GM18907 (cell line): Measurements from ENCODE around the gene SMYD3.
"Not testable (repeated sequence)": the region's sequence is repeated elsewhere in the genome, so short reads cannot be mapped to it uniquely, and the experiment has no call there.

Source experiments
- ATAC-seq: cut with Tn5 transposase; IDR thresholded peaks from one replicate; pipeline ENCODE4 v1.9.1; 2021; ENCODE audit warnings: mild to moderate bottlenecking, moderate library complexity; ENCODE audit not compliant: unreplicated experiment

The SMYD3 gene

GRCh38 chr1:245763873-245764331 lies 743.2 kb downstream of the SMYD3 start:
- ATAC-seq, result no peak

GRCh38 chr1:245762396-245762910 lies 744.6 kb downstream of the SMYD3 start:
- no peak for ATAC-seq

DNA sequence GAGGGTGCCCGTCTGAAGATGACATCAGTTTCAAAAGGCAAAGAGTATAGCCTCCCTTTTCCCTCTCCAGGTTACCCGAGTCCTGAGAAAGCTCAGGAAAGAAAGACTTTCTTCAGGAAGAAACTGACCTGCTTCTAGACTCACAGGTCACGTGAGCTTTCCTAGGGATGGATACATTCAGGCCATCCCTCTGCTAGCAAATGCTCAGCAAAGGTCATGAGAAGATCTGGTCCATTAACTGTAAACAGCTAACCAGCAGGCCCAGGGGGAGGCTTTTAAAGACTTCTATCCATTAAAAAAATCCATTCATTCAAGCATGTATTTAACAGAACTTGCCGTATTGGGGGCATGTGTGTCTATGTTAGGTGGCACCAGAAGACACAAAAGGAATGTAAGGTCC lies 746.8 kb downstream of the SMYD3 start:
- no peak for ATAC-seq

DNA sequence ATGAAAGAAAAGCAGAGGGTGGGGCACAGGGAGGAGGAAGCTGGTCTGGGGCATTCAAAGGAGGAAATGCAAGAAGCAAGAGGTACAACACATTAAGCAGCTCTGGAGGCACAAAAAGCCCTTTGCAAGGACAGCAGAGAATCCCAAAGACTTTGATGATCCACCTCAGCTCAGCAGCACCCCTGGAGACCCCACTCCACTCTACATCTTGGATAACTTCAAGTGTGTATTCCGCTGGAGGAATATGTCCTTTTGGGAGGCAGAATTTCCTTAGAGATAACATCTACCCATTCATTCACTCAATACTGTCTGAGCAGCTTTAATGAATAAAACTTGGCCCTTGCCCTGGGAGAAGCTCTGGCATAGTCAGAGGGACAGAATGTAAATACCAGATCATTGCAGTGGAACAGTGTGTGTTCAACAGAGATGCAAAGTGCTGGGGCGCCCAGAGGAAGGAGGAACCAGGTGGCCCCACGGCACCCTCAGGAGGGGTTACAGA lies 752.6 kb downstream of the SMYD3 start:
- no peak for ATAC-seq

GRCh38 chr1:245753807-245754206 lies 753.3 kb downstream of the SMYD3 start:
- no peak for ATAC-seq

DNA sequence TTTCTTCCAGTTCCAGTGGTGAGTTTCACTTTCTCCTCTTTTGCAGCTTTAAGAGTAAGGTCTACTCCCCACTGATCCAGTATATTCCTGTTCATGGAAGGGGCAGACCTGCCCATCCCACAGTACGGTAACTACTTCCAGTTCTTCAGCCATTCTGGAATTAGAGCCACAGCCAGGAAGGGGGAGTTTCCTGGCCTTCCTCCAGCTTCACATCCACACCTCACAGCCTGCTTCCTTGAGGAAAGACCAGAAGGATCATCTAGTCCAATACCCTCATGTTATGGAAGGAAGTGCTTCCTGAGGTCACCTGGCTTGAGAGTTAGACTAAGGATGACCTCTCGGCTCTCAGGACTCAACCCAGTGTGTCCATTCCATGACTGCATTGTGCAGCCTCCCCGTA lies 754.5 kb downstream of the SMYD3 start:
- no peak for ATAC-seq

DNA sequence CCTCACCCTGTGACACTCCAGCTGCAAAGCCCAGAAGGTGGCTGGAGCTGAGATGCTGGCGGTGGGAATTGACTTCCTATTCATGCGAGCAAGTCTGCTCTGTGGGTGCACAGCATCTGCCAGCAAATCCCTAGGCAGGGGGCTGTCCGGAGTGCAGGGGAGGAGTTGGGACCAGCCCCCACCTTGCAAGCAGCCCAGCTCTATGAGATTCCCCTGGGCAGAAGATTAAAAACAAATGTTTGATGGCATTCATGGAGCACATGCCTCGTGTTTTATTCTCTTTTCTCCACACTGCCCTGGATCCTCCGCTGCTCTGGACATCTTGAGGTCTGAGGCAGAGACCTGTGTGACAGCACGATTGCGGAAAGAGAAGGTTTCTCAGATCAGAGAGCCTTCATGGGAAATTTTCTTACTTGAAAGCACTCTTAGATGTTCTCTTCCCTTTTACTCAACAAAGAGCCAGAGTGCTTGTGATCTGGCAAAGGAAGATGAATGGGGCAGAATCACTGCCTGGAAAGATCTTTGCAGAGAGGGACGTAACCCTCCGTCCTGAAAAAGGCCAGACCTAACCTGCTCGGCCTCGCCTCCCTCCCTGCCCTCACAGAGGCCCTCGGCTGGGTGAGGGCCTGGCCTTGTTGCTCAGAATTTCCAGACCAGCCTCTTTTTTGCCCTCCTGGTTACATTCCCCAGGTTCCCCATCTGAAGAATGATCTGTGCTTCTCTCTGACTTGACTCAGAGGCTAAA lies 755.2 kb downstream of the SMYD3 start:
- no peak for ATAC-seq

GRCh38 chr1:245751116-245751515 lies 756.0 kb downstream of the SMYD3 start:
- no peak for ATAC-seq

DNA sequence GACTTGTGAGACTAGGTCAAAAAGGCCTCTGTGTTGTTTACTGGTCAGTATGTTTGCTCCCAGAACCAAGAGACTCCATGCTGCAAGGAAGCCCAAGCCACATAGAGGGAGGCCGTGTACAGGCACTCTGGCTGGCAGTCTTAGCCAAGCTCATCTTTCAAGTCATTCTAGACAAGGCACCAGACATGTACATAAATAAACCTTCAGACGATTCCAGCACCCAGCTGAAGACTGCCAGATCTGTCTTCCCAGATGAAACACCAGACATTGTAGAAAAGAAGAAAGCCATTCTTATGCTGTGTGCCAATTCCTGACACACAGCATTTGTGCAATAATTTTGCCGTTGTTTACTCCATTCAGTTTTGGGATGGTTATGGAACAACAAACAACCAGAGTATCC lies 756.8 kb downstream of the SMYD3 start:
- no peak for ATAC-seq

DNA sequence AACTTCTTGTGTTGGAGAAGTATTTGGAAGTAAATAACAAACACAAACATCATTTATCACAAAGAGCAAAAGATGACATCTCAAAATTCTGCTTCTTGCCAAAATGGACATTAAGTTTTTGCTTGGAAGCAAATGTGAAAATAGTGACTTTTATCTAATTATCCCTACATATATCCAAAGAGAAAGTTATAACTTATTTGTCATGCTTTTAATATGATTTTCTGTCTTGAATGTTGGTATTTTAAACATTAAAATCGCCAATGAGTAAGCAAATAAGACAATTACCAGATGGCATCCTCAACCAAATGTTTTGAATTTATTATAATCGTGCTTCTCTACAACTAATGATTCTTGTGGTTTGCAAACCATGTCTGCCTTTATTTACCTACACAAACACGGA lies 758.0 kb downstream of the SMYD3 start:
- ATAC-seq, result no peak

DNA sequence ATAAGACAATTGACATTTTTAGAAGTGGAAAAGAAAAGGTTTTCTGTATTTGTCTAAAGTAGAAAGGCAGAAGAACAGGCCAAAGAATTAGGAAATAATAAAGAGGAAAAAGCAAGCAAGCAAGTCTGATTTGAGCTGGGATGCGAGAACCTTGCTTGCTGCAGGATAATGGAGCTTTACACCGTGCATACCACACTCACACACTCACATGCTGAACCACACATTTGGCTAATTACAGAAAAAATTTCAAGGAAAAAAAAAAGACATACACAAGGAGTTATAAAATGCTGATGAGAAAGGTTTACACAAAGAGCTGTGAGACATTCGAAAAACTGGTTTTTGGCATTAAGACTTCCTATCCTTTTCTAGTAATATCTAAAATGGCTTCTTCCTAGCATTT lies 758.4 kb downstream of the SMYD3 start:
- no peak for ATAC-seq

DNA sequence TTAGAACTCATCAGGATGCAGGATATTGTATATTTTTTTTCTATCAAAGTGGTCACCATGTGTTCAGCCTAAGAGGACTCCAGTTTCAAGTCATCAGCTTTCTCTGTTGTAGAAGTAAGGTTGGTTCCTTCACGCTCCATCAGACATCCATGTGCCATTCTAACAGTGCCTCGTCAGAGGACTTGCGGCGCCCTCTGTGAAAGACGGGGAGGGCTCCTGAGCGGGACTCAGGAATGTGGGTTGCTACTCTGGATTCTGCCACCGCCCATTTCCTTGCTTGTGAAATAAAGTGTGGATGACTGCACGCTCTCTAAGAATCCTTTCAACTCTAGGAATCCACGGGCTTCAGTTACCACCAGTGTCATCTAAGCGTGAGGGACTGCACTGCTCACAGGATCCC lies 758.8 kb downstream of the SMYD3 start:
- ATAC-seq, result no peak

- ATAC-seq, result no peak
These were observed 764.2 kb downstream of the SMYD3 start for GRCh38 chr1:245742896-245743295.

GRCh38 chr1:245740336-245740735 lies 766.7 kb downstream of the SMYD3 start:
- ATAC-seq, result not testable (repeated sequence)

DNA sequence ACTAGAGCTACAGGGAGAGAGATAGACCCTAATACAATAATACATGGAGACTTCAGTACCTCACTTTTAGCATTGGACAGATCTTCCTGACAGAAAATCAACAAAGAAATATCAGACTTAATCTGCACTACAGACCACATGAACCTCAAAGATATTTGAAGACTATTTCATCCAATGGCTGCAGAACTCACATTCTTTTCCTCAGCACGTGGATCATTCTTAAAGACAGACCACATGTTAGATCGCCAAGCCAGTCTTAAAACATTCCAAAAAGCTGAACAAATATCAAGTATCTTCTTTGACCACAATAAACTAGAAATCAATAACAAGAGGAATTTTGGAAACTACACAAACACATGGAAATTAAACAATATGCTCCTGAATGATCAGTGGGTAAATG lies 776.3 kb downstream of the SMYD3 start:
- ATAC-seq, result no peak

- not testable (repeated sequence) for ATAC-seq
These were observed 779.0 kb downstream of the SMYD3 start for GRCh38 chr1:245728035-245728434.

DNA sequence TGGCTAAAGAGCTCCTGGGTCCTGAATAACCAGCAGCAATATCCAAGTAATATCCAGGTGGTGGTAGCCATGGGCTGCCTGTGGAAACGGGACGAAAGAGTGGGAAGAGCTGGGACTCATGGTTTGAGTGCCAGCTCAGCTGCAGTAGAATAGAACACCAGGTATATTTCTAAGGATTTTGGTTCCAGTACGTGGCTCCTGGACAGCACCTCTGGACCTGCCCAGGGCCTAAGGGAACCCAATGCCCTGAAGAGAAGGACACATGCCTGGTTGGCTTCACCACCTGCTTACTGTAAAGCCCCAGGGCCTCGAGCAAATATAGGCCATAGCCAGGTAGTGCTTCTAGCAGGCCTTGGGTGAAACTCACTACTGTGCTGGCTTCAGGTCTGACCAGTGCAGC lies 785.6 kb downstream of the SMYD3 start:
- ATAC-seq, result no peak

GRCh38 chr1:245718951-245719350 lies 788.1 kb downstream of the SMYD3 start:
- ATAC-seq, result no peak

DNA sequence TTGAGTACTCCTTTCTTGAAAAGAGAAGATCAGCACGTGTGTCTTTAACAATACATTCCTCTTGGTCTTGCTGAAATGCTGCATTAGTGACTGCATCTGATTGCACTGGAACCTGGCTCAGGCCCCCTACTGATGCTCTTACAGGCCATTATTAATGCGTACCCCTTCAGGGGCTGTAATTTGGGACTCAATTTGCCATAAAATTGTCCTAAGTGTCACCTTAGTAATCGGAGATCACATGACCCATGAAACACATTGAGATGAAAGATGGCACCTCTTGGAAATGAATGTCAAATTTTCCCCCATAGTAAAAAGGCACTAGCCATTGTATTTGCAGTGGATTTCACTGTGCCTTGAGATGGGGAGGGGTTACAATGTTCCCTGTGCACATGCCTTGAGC lies 789.0 kb downstream of the SMYD3 start:
- no peak for ATAC-seq

DNA sequence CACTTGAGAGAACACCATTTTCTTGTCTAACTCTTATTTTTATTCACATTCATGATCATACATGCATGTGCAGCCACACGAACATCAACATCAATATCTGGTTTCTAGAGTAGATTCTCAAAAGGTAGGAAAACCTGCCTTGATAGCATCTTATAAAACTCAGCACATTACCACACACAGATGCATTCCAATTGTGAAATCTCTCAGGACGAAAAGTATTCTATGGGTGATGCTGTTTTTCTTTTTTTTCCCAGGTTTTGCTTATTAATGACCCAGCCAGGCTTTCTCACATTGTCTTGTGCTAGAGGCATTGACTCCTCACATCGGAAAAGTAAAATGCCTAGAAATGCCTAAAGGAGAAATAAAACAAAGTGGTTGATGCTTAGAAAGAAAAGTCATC lies 789.5 kb downstream of the SMYD3 start:
- ATAC-seq, result no peak

GRCh38 chr1:245716561-245716960 lies 790.5 kb downstream of the SMYD3 start:
- no peak for ATAC-seq

DNA sequence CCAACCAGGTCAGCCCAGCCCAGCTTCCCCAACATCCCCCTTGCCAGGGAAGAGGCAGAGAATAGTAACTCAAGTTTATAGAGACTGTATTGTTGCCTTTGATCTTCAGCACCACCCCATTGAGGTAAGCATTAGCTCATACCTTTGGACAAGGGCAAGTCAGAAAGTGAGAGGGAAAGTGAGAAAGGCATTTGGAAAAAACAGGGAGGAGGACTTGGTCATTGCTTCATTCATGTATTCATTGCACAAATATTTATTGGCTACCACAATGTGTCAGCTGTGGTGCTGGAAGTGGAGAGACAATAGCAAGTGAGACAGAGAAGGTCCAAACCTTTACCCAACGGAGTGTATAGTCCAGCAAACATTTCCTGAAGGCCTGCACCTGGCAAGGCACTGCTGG lies 791.1 kb downstream of the SMYD3 start:
- no peak for ATAC-seq

- no peak for ATAC-seq
These were observed 791.8 kb downstream of the SMYD3 start for GRCh38 chr1:245715291-245715701.
